Measurements from ENCODE around the gene IL11.
A peak's percentile ranks its signal among the peaks of the same experiment; 100 is the strongest.
"Not testable (repeated sequence)": the region's sequence is repeated elsewhere in the genome, so short reads cannot be mapped to it uniquely, and the experiment has no call there.

Gene IL11

DNA sequence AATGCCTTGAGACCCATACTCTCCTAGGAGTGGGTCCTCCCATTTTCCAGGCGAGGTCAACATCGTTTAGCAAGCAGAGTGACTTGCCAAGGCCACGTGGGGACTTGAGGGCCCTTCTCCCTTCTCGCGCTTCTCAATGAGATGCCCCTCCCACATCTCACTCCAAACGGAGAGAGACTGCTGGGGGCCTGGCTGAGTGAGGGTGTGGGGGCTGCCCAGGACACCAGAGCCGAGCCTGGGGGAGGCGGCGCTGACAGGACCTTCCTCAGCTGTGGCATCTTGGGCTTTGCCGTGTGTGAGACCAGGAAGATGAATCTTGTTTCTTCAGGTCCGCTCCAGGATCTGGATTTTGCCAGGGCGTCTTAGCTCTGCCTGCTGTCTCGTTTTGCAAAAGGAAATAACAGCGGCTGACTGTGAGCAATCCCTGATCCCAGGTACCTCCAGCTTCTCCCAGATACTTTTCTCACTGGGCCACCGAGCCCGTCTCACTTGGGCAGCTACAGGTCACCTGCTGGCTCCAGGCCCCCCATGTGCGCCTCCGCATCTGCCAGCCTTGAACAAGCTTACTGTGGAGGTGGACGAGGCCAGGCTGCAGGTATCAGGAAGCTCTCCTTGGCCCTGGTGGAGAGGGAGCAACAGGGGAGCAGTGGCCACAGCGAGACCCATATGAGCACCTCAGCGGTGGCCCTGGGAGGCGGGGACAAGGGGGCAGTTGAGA lies 21.8 kb downstream of the IL11 start:
- FAIRE-seq, result no peak

DNA sequence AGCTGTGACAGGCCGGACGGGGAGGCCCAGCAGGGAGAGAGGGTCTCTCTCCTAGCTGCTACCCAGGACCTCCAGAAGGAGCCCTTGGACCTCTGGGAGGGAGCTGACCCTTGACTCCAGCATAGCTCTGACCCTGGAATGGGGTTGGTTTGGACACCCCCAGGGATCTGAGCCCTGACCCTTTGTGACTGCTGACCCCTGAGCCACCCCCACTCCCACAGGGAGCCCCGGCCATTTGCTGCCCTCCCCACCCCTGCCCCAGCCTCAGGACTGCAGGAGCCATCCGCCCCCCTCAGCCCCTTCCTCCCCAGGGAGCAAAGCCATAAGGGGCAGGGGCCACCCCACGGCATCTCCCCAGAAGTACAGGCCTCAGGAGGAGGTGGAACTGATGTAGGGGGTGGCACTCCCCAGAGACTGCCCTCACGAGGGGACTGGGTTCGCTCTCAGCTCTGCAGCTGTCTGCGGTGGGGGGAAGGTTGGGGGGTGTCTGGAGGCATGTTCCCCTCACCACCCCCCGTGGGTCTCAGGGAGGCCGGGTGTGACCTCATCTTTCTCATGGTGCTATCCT lies 22.7 kb downstream of the IL11 start:
- no peak for FAIRE-seq

DNA sequence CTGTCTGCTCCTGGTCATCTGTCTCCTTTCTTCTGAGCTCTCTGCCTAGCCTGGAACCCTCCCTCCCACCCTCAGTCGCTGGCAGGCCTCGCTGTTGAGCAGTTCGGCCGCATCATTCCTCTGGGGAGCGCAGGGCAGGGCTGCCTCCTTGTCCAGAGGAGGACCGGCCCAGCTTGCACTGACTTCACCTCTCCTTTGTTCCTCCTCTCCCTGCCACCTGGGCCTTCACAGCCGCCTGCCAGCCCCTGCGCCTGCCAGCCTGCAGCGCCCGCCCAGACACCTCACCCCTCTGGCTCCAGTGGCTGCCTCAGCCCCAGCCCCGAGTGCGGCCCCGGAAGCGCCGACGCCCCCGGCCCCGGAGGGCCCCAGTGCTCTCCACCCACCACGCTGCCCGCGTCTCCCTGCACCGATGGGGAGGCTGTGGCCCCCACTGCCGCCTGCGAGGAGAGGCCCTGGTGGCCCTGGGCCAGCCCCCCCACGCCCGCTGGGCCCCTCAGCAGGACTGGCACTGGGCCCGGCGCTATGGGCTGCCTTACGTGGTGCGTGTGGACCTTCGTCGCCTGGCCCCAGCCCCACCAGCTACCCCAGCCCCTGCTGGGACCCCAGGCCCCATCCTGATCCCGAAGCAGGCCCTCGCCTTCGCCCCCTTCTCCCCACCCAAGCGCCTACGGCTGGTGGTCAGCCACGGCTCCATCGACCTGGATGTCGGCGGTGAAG lies 23.4 kb downstream of the IL11 start:
- no peak for FAIRE-seq

DNA sequence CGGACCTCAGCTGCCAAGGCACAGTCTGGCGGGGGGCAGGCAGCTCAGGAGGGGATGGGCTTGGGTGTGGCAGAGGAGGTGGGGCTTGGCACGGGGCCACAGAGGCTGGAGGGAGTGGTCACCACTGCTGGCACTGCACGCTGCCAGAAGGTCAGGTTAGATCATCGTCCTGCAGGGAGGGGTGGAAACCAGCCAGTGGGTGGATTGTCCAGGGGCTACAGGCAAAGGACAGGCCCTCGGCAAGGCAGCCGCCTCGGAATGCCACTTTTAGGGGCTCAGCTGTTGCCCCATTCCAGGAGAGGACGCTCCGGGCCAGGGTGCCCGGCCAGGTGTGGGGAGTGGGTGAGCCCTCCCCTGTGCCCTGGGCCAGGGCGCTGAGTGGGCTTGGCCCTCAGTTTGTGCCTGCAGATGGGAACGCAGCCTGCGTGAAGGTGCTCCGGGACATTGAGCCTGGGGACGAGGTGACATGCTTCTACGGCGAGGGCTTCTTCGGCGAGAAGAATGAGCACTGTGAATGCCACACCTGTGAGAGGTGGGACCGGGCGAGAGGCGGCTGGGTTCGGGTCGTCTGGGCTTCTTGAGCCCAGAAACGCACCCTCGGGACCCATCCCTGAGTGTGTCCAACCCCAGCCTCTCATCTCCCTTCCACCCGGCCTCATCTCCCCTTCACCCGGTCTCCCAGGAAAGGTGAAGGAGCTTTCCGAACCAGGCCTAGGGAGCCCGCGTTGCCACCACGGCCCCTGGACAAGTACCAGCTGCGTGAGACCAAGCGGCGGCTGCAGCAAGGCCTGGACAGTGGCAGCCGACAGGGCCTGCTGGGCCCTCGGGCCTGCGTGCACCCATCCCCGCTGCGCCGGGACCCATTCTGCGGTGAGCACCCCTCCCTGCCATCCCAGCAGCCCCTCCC lies 24.2 kb downstream of the IL11 start:
- no peak for FAIRE-seq

DNA sequence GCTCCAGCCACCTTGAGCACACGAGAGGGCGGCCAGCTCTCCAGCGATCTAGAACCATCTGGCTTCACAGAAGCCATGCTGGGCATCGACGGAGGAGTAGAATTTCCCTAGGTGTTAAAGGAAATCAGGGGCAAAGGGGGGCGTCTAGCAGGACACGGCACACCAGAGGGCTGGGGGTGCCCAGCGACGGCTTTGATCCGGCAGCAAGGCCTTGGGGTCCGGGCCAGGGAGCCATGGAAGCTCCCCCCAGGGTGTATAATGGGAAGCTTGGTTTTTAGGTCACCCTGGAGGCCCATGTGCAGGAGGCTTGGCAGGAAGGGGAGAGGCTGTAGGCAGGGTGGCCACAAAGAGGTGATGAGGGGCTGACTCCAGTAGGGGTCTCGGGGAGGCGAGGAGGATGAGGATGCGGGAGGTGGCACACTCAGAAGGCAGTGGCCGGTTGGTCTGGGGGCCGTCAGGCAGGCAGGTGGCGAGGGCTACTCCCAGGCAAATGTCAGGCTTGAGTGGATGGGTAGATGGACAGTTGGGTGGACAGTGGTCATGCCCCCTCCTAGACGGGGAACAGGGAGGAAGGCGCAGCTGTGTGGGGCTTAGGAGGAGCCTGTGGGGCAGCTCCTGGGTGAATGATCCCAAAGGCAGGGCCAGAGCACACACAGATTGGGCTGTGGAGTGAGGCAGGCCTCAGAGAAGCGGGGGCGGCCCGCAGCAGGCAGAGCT lies 25.0 kb downstream of the IL11 start:
- FAIRE-seq, result no peak

DNA sequence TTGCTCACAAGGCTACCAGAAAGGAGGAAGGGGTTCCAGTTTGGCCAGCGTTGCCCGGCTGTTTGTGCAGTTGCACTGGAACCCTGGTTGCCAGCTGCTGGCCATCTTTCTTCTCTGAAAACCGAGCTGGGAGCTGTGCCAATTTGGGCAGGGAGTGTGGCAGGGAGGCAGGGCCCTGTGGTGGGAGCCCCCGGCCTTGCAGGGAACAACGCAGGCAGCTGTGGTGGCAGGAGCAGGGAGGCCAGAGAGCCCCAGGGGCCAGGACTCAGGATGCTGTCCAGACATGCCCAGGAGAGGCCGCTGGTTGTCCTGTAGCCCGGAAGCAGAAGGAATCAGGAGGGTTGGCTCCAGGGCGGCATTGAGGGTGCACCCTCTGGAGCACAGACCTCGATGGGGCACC lies 25.8 kb downstream of the IL11 start:
- FAIRE-seq, result no peak

DNA sequence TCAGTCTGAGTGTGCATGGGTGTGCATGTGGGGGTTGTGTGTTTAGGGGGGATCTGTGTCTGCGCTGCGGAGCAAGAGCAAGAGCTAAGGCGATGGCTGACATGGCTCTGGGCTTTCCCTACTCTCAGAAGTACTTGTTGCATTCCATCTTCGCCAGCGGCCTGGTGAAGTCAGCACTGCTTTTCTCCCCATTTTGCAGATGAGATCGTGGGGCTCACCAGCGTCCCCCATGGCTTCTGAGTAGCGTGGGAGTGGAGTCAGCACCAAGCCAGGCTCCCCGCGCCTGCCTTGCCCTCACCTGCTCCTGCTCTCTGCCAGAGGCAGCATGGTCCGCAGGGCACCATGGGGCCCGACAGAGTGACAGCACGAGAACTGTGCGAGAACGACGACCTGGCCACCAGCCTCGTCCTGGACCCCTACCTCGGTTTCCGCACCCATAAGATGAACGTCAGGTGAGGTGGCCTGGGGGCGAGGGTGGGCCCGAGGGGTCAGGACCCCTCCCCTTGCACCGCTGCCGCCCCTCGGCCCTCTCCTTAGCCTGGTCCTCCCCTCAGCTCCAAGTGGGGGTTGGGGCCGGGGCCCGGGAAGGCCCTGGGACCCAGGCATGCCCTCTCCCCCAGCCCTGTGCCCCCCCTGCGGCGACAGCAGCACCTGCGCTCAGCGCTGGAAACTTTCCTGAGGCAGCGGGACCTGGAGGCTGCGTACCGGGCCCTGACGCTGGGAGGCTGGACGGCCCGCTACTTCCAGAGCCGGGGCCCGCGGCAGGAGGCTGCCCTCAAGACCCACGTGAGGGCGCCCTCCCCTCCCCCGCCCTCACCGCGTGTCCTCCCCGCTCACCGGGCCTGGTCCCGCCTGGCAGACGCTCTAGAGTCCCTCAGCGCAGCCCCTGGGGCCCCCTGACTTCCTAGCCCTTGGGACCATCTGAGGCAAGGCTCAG lies 28.4 kb downstream of the IL11 start:
- no peak for FAIRE-seq

DNA sequence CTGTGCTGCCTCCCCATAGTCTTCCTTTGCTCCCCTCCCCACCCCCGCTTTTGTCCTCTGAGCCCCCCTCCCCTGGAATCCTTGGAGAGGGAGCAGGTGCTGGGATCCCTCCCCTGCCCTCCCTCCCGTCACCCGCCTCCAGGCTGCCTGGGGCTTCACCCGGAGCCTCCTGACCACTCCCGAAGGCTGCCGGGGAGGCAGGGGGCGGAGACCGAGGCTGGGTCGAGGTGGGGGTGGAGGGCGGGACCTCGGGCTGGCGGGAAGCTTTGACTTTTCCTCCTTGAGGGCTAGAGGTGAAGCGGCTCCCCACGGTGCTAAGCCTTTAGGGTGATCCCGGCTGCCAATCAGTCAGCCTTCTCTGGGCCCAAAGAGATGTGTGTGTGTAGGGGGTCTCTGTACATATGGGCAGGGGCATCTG lies 29.1 kb downstream of the IL11 start:
- no peak for FAIRE-seq

DNA sequence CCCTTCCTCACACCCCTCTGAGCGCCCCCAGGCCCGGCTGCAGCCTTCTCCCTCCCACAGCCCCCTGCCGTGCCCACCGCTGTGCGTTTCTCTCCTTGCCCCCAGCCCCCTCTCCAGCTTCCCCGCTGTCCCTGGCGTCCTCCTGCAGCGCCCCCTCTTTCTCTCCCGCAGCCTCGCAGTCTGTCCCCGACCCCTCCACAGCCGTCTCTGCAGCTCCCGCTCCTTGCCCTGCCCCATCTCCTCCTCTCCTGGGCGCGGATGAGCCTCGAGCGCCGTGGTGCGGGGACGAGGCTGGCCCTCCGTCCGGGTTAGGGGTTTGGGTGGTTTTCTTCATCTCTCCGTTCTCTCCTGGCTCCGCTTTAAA lies 29.5 kb downstream of the IL11 start:
- FAIRE-seq, result no peak

DNA sequence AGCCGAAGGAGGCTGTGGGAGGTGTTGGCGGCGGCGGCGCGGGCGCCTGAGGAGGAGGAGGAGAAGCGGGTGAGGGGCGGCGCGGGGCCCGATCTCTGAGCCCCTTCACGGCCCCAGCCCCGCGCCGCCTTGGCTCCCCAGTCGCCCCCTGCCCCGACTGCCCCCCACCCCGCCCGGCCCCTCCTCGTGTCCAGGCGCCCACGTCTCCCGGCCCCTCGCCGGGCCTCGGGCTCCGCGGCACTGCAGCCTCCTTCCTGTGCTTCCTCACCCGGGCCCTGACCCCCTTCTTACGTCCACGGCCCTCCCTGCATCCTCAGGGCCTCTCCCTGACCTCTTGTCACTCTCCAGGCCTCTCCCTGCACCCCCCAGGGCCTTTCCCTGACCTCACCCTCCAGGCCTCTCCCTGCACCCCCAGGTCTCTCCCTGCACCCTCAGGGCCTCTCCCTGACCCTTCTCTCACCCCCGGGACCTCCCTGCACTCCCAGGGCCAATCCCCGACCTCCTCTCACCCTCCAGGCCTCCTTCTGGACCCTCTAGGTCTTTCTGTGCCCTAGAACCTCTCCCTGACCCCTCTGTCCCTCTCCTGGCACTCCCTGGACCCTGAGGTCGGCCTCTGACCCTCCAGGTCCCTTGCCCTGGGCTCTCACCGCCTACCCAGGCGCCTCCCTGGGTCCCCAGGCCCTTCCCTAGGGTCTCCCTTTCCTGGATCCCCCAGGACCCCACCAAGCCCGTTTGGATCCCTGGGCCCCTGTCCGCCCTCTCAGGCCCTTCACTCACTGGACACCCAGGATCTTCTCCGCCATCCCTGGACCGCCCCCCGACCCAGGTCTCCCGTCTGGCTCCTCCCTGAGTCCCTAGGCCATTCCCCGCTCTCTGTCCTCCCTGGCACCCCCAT lies 30.1 kb downstream of the IL11 start:
- FAIRE-seq, result no peak

DNA sequence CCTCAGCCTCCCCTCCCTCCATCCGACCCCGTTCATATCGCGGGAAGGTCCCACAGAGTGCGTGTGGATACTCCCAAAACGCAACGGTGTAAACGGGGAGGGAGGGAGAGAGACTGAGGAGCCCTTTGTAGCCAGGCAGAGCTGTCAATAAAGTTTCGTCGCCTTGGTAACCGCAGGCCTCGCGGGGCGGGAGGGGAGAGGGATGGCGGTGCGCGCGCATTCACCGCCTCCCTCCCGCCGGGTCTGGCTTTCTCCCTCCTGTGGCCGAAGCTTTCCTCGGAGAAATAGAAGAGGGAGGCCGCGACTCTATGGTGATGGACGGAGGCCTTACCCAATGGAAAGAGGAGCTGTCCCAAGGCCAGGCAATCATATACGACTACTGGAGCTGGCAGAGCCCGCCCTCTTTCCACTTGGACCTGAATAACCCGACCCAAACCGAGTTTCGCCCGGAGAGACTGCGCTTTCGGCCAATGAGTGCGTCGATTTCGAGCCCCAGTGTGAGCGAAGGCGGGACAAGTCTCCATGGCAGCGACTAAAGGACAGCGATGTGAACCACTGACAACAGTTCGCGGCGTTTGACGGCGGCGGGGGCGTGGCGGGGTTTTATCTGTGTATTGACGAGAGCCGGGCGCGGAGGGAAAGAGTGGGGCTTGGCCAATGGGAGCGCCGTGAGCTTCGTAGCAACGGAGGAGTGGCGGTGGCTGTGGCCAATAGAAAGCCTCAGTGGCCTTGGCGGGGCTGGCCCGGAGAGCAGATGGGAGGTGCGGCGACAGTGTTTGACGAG lies 31.0 kb downstream of the IL11 start, which contains the start of gene KMT5C:
KMT5C (plus strand) TSS at position 772 of the 784 bp plus-strand sequence. CDS start 2,061 bp downstream, outside the sequence.
- peak; percentile 100 for FAIRE-seq

DNA sequence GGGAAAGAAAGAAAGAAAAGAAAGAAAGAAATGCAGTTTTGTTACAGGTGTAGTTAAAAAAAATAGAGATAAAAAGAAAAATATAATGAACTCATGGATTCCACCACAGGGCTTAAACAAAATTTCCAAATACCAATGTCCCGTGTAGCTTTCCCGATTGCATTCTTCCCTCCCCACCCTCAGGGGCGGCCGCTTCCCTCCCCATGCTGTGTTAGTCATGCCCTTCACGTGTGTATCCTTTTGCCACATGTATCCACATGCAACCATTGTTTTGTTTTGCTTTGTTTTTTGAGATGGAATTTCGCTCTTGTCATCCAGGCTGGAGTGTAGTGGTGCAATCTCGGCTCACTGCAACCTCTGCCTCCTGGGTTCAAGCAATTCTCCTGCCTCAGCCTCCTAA lies 34.2 kb downstream of the IL11 start:
- no peak for FAIRE-seq

DNA sequence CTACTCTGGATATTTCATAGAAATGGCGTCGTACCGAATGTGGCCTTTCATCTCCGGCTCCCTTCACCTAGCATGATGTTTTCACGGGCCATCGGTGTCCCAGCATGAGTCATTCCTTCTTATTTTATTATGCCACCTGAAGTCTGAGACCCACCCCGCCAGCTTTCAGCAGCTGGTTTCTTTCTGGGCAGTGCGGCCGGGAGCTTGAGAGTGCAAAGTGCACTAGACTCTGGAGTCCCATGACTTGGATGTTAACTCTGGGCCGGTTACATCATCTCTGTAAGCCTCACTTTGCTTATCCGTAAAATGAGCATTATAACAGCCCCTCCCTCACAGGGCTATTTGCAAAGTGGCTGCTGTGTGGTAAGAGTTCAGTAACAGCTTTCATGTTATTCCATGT lies 36.4 kb downstream of the IL11 start:
- no peak for FAIRE-seq

DNA sequence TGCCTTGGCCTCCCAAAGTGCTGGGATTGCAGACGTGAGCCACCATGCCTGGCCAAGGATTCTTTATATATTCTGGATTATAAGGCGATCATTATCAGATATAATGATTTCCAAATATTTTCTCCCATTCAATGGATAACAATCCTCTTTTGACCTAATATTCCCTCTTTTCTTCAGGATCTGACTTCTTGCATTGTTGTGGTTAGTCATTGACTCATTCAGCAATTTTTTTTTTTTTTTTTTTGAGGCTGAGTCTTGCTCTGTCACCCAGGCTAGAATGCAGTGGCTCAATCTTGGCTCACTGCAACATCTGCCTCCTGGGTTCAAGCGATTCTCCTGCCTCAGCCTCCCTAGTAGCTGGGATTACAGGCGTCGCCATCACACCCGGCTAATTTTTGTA lies 40.5 kb downstream of the IL11 start:
- FAIRE-seq, result not testable (repeated sequence)

DNA sequence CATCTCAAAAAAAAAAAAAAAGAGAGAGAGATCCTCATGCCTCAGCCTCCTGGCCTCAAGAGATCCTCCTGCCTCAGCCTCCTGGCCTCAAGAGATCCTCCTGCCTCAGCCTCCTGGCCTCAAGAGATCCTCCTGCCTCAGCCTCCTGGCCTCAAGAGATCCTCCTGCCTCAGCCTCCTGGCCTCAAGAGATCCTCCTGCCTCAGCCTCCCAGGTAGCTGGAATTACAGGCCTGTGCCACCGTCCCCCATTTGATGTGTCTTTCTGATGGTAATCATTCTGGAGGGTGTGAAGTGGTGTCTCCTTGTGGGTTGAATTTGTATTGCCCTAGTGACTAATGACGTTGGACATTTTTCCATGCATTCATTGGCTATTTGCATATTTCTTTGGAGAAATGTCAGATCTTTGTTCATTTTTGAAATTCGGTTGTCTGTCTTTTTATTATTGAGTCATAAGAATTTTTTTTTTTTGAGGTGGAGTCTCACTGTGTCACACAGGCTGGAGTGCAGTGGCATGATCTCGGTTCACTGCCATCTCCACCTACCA lies 41.4 kb downstream of the IL11 start:
- FAIRE-seq, result not testable (repeated sequence)

DNA sequence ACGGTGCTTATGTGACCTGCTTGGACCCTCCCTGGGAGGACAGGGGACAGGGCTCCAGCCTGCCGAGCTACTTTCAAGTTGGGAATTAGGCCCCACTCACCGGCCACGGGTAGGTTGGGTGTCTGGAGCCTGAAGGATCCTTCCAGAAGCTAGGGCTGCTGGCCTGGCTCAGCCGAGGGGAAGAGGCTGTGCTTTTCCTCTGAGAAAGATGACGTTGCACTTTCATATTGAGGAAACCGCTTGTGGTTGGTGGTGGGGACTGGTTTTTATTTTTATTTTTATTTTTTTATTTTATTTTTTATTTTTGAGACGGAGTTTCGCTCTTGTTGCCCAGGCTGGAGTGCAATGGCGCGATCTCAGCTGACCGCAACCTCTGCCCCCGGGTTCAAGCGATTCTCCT lies 45.1 kb downstream of the IL11 start, which contains the start of gene TMEM150B:
TMEM150B (minus strand) TSS at position 170 of the 400 bp plus-strand sequence. CDS start 4,305 bp downstream, outside the sequence.
- FAIRE-seq, result no peak

DNA sequence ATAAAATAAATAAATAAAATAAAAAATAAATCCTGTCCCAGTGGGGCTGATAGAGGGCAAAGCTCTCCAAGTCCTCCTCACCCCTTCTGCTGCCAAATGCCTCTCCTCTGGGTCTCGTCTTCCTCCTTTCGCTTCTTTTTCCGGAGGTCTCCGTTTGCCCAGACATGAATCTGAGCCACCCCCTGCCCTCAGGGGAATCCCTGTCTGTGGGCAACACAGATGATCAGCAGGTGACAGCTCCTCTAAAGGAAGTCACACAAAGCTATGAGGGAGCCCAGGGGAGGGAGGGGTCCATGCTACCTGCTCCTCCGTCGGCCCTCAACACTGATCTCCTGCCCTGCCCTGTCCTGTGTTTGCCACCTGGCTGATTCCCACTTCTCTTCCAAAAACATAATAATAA lies 45.6 kb downstream of the IL11 start:
- FAIRE-seq, result no peak

DNA sequence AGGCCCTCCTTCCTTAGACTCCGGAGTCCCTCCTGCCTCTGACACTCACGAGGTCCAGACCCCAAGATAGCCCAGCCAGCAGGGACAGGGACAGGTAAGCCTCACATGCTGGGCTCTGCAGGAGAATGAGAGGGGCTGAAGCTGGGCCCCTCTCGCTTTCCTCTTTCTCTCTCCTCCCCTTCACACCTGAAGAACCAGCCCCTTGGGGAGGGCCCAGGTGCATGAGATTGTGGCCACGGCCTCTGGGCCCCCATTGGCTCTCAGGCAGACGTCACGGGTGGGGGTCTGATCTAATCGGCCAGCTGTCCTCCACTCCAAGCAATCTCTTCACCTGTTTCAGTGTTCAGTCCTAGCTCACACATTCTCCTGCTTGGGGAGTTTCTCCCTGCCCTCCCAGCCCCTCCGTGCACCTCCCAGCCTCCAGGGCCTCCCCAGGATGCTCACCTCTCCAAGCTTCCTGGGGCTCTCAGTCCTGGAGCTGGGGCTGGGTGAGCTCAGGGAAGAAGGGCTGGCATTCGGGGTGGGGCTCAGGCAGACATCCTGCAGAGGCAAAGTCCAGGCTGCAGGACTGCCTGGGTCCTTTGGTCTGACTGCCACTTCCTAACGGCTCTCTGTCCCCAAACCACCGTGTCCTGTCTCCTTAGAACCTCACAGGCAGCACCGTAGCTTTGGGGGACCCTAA lies 47.9 kb downstream of the IL11 start:
- no peak for FAIRE-seq

All from A204.1 (cell line).